NOMO-1 treated with dmso at 0.1 percent for 144 hours (cell line): ENCODE results near the gene AACS.
A peak's percentile ranks its signal among the peaks of the same experiment; 100 is the strongest.

Experiments used
- DNase-seq: peaks from one replicate; lab custom pipeline; 2025; ENCODE audit not compliant: unreplicated experiment; lab: John Stamatoyannopoulos, UW

The AACS gene

DNA sequence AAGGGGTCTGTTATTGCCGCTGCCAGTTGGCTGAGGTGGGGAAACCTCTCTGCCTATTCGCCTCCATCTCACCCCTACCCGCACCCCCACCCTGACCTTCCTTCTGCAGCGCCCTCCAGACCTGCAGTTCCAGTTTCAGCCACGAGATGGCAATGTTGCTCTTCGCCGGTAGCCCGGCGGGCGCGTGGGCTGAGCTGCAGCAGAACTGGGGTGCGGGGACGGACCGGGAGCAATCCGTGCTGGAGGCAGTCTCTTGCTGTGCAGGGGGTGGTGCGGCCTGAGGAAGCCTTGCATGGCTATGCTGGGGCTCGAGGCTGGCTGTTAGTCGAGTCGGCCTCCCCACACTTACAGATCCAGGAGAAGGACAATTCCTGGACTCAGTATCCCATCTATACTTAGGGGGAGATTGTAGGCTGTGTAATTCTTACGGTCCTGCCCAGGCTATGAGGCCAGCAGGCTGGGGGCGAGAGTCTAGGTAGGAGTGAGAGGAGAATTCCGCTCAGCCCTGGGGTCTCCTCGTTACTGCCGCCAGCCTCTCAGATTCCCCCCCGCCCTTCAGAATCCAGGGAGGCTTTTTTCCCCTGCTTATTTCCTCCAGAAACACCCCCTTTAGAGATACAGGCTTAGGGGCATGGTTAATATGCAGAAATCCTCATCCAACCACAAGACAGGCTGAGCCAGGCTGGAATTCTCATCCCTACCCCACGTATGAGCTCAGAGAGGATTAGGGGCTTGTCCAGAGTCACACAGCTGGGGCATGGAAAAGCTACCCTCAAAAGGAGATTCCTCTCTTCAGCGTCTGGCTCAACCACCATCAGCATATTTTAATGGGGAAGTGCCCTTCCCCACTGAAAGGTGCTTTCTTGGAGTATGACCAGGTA lies 118.2 kb downstream of the AACS start:
- peak; percentile 64 for DNase-seq

DNA sequence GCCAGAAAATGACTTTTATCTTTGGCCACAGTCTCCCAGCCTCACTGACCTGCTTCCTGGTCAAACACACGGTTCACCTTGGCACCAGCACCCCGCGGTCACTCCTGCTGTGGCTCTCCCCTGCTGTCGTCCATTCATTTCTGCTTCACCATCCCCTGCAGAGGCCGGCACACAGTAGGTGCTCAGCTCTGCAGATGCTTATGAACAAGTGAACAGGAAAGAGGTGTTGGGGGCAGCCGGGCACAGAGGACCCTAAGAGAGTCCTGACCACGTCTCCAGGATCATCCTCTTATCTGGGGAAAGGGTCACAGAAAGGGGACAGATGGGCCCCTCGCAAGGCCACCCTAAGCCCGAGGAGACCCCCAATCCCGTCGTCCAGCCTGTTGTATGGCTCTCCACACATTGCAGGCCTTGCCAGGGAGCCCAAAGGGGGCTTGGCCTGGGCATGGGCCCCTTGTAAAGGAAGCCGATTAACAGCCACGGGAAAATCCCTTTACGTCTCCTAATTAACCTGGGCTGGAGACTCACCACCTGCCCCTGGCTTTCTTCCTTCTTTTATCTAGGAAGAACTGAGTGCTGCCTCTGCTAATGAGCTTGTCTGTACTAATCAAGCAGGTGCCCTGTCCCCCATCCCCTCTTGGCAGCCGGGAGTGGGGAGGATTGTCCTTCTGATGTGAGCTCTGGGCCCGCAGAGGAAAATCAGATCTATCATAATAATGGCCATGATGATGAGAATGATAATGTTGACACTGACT lies 119.2 kb downstream of the AACS start:
- no peak for DNase-seq

DNA sequence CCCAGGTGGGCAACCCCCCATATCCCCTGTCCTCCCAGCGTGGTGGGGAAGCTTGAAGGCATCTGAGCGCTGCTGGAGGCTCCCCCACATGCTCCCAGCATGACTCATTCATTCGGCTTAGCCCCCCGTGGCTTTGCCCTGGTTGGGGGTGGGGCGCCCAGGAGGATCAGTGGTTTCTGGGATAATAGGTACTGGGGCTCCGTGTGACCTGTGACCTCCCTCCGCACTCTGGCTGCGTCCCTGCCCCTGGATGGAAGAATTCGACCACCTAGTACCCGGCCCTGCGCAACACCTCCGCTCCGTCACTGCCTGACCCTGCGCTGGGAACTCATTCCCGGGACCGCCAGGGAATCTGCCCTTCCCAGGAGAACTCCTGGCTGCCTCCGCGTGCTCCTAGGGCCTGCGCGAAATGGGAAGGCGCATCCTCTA lies 120.1 kb downstream of the AACS start:
- DNase-seq = no peak

DNA sequence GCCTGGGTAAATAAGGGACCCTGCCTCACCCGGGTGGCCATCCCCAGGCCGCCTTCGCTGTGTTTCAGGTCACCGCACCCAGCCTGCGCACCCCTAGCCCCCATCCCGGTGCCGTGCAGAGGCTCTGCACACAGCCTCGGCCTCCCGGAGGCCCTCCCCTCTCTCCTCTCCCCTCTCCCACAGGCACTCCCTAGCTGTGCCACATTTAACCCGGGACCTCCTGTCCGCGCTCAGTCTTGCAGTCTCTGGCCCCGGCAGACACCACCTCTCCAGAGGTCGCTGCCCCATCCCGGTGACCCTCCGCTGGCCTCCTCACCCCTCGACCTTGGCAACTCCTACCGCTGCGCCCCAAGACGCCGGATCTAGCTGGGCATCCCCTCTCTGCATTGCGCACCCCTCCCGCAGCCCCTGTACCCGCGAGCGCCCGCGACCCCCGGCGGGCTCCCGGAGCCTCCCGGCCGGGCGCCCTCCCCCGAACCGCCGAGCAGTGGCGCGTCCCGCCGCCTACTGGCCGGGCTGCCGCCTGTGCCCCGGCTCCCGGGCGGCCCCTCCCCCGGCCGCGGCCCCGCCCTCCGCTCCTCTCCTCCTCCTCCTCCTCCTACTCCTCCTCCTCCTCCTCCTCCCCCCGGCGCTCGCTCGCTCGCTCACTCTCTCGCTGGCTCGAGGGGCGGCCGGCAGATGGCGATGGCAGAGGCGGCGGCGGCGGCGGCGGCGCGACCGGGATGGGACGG lies 120.7 kb downstream of the AACS start, which contains the start of gene TMEM132B:
TSS of gene TMEM132B (plus strand) at position 647 of the 731 bp plus-strand sequence.
- peak; percentile 80 for DNase-seq

DNA sequence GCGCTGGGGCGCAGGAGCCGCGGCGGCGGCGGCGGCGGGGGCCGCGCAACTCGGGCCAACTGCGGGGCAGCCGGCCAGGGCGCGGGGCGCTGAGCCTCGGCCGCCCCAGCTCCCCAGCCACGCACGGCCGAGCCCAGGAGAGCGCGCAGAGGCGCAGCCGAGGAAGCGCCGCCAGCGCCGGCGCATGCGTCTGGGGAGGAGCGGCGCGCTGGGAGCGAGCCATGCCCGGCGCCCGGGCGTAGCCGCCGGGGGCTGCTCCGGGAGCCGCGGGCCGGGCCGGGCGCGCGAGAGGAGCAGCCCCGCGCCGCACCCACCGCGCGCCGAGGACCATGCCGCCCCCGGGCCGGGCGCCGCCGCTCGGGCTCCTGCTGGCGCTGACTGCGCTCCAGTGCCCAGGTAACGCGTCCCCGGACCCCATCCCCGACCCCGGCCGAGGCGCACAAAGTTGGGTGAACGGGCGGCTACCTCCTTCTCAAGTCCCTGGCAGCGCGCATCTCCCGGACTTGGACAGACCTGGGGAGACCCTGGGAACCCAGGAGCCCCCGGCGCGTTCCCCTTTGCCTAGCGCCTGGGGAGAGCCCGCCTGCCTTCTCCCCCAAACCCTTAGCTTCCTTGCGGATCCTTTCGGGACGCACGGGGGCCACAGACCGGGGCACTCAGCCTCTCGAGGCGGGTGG lies 121.4 kb downstream of the AACS start:
- DNase-seq = no peak

DNA sequence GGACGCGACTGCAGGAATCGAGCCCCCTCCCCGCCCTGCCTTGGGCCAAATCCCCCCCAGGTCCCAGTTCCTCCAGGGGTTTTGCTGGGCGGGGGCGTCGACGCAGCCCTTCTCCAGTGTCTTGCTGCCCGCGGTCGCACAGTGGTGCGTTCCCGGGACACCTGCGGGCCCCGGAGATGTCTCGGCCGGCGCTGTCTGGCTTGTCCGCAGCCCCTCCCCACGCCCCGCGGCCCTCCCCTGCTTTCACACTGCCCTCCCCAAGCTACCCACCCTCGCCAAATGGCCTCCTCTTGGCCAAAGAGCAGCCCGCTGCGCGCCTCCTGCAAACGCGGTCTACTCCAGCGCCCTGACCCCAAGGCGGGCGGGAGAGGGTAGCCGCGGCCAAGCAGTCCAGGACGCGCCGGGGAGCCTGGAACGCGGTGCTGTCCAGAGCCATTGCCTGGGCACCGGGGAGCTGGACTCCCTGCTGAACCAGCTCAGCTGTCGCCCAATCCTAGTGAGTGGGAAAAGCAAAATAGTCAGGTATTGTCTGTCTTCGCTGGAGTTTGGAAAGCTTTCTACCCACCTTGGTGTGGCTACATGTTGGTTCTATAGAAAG lies 122.0 kb downstream of the AACS start:
- DNase-seq = no peak

DNA sequence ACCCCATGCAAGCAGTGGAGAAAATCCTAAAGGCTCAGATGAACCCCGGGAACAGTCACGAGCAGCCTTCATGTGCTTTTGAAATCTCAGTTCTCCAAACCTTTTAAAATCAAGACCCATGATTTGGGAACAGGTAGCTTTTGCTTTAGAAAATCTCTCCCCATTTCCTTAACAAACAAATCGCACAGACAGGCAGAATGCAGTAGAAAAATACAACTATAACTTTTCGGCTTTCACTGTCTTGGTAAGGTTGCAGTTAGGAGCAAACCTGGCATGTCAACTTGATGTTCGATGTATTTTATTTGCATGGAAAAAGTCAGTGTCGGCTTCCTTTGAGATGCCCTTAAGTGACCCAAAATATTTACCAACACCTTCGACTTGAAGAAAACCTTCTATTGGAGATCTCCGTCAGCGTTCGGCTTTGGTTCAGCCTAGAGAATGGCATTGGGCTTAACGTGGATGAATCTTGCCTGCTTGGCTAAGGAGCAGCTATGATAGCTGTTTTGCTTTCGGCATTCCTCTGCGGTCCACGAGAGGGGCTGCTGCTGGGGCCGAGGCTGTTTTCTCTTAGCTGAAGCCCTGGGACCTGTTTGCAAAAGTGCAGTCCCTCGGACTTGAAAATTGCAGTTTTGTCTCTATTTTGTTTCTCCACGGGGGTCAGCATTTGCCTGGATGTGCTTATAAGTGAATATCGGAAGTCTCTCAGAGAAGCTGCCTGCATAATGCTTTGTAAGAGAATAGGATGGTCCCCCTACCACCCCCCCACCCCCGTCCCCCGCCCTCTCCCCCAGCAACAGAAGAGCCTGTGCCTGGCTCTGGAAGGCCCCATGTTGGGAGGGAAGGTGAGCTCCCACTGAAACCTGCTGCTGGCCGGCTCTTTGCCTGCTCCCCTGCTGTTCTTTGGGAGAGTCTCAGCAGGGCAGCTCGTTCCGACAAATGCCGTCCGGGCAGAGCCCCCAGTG lies 122.8 kb downstream of the AACS start:
- DNase-seq = no peak

DNA sequence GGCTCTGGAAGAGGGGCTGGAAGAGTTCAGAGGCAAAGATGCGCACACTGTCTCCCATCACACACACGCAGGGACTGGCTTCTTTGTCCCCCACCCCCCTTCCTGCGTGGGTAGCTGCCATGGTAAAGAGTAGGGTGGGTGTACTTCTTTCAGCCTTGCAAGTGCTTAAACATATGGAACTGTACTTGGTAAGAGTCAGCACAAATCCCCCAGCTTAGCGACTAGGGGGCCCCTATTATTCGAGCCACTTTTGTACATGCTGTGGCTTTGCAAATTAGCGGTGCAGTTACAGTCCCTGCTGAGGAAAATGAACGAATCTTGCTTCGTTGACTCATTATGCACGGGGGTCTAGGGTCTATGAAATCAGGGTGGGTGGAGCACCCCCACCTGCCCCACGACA lies 123.8 kb downstream of the AACS start:
- no peak for DNase-seq

DNA sequence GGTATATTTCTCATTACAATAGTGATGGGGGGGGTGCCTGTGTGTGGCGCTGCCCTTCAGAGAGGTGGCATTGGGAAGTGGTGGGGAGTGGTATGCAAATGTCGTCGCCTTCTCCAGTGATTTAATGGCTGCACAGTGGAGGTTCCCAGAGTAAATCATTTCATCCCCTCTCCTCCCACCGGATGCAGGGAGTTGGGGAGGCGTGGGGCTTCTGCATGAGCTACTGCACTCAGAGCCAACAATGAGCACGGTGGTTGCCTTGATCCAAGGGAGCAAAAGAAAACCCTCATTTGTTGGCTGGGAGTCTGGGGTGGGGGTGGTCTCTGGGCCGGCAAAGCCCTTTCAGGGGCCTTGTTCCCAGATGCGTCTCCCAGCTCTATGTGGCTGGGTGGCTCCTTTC lies 124.3 kb downstream of the AACS start:
- DNase-seq = no peak

DNA sequence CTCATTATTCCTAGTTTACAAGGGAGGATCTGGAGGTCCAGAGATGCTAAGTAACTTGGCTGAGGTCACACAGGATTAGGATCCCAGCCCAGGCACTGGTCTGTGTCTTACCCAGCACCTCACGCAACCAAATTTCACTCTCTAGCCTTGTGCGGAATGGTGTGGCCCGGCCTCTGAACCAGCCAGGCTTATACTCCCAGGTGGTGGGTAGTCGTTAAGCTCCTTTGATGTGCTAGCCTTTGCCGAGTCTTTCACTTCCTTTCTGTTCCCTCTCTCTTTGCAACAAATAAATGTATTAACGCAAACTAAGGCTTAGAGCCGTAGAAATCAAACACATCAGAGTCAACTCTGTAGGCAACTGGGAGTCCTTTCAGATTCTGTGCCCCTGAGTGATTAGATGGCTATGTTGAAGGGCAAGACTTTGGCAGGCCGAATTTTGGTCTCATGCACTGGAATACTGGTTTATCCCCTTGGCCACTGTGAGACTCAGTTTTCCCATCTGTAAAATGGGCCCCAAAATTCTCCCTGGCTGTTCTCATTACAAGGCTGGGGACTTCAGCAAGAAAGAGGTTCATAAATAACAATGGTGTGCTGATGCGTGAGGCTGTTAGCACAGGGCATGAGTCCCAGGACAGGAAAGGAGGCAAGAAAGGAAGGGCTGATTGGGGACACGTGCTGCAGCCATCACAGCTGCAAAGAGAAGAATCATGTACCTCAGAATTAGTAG lies 126.3 kb downstream of the AACS start:
- DNase-seq = no peak

DNA sequence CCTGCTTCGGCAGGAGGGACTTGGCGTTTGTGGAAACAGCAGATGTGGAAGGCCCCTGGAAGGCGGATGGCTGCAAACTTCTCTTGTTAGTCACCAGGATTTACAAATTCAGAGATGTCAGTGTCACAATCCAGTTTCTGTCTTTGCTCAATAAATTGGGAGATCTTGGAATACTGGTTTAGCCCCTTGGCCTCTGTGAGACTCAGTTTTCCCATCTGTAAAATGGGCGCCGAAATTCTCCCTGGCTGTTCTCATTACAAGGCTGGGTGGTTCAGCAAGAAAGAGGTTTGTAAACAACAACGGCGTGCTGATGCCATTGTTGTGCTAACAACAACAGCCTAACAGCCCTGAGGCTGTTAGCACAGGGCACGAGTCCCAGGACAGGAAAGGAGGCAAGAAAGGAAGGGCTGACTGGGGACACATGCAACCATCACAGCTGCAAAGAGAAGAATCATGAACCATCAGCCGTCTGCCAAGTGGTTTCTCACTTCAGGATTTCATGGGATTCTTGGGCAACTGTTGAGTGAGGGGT lies 127.5 kb downstream of the AACS start:
- no peak for DNase-seq
